DMS79 treated with DMSO at 0.1 percent for 48 hours (cell line): ENCODE data around the gene CD300LF.
A peak's percentile ranks its signal among the peaks of the same experiment; 100 is the strongest.

ENCODE experiments used
- DNase-seq: peaks from one replicate; lab custom pipeline; 2025; lab: John Stamatoyannopoulos, UW

CD300LF gene

DNA sequence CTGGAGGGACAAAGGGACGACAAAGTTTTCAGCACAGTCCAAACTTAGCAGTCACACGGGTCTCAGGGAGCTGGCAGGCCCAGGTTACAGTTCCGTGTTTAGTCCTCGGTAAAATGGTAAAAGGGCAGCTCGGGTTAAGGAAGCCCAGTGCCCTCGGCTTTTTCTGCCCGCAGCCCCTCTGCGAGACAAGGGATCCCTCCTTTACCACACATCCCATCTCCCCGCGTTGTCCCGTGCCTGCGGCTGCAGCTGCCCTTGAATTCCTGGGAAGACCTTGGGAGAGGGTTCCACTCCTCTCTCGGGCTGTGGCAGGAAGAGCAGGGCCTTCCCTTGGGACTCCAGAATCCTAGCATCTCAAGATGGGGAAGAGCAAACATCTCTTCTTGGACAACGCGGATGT, 17.1 kb upstream of the CD300LF start:
- no peak for DNase-seq

DNA sequence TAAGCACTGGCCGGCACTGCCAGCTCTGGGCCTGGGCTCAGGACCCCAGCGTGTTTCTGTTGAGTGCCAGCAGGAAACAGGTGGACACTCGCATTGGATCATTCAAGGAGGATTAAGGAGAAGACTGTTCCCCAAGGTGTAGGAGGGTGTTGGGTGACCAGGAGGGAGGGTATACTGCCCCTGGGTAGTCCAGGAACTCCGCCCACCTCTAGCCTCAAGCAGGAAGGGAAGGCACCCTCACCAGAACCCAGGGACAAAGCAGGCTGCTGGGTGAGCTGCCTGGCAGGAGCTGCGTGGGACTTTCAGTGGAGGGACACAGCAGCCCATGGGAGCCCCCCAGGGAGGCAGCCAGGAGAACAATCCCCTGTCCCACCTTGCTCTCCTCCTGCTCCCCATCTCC, 16.6 kb upstream of the CD300LF start:
- DNase-seq = no peak

DNA sequence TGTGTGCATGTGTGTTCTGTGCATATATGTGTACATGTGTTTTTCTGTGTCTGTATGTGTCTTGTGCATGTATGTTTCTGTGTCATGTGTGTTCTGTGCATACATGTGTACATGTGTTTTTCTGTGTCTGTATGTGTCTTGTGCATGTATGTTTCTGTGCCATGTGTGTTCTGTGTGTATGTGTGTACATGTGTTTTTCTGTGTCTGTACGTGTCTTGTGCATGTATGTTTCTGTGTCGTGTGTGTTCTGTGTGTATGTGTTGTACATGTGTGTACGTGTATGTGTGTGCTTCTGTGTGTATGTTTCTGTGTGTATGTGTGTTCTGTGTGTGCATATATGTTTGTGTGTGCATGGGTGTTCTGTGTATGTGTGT, 16.0 kb upstream of the CD300LF start:
- no peak for DNase-seq

DNA sequence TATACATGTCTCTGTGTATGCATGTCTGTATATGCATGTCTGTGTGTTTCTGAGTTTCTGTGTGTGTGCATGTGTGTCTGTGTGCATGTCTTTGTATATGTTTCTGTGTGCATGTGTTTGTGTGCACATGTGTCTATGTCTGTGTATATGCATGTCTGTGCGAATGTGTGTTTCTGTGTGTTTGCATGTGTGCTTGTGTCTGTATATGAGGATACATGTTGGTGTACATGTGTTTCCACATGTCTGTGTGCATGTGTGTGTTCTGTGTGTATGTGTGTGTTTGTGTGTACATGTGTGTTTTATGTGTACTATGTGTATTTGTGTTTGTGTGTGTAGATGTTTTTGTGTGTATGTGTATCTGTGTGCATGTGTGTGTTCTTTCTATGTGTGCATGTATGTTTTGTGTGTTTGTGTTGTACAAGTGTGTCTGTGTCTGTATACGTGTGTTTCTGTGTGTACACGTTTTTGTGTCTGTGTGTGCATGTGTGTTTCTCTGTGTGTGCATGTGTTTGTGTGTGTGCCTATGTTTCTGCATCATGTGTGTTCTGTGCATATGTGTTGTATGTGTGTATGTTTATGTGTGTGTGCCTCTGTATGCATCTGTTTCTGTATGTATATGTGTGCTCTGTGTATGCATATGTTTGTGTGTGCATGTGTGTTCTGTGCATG, 15.4 kb upstream of the CD300LF start:
- DNase-seq = no peak

DNA sequence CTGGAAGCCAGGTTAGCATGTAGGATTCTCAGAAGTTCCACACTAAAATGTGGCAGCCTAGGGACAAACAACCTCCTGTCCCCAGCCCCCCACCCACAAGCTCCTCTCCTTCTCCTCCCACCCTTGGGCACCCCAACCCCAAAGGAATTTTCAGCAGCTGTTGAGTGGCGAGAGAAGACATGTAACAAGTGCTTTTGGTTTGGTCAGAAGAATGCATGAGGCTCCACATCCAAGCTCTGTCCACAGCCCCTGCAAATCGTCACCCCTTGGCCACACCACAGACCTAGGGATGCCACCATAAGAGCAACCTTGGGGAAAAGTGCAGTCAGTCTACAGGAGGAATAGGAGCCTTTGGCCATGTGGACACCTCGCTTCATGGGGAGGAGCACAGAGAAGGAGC, 12.4 kb upstream of the CD300LF start:
- DNase-seq = no peak

DNA sequence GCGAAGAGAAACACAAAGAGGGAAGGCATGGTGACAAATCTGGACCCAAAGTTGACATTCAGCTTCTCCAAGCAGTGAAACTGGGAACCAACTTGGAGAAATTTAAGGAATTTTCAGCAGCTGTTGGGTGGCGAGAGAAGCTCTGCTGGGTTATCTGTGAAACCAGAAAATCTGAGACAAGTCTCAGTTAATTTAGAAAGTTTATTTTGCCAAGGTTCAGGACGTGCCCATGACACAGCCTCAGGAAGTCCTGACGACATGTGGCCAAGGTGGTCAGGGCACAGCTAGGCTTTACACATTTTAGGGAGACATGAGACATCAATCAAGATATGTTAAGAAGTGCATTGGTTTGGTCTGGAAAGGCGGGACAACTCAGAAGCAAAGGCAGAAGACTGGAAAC, 11.2 kb upstream of the CD300LF start:
- DNase-seq = no peak

DNA sequence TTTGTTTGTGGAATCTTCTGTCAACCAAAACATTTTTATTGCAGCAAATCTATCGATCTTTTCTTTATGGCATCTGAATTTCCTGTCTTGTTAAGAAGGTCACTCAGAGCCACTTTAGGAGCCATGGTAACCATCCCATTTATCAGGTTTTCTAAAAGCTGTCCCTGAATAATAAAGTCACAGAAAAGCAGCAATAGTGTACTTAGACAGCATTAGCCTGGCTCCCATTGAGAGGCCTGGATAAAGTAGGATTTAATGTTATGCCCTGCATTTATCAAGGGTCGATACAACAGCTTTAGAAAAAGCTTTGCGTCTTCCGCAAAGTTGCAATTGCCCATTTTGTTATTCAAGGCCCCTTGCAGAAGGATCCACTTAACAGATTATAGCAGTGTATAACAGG, 10.1 kb upstream of the CD300LF start:
- DNase-seq = no peak

DNA sequence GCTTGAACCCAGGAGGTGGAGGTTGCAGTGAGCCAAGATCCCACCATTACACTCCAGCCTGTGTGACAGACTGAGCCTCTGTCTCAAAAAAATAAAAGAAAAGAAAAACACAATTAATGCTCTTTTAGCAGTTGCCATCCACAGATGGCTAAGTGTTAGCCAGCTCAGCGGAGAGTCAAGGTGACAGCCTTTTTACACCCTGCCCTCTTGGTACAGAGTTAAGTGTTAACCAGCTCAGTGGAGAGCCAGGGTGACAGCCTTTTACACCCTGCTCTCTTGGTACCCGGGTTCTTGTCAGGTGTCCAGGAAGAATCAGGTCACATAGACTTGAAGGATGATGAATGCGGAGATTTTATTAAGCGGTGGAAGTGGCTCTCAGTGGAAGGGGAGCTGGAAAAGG, 7.8 kb upstream of the CD300LF start:
- no peak for DNase-seq

DNA sequence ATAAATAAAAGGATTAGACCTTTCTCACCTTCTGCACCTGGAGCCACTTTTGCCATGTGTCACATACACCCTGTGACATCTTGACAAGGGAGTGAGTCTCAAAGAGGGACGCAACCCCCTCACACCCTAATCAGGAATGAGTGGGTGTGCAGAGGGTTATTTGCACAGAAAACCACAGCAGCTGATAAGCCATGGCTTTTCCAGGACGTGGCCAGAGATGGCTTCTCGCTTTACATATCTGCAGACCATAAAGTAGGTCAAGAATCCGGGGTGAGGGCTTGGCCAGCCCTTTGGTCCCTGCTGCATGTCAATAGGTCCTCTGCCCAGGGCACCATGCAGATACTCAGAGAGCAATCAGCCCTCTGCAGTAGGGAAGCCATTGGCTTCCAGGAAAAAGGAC, 2.4 kb upstream of the CD300LF start:
- no peak for DNase-seq

DNA sequence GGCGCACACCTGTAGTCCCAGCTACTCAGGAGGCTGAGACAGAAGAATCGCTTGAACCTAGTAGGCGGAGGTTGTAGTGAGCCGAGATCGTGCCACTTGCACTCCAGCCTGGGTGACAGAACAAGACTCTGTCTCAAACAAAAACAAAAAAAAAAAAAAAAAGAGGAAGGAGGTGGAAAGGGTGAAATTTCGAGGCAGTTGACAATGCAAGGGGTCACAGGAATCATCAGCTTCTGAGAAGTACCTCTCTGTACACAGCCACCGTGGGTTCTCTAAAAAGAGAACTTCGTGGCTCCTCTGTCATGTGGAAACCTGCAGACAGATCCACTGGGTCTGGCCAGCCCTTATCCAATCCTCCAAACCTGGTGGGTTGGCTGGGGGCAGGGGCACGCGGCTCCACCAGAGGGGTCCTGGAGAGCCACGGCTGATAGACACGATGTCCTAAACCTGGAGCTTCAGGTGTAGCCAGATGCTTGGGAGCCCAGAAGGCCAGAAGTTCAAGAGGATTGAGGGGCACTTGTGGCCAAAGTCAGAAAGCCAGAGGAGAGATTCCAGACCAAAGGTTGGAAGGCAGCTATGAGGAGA, 540 bp upstream of the CD300LF start:
- DNase-seq = no peak

DNA sequence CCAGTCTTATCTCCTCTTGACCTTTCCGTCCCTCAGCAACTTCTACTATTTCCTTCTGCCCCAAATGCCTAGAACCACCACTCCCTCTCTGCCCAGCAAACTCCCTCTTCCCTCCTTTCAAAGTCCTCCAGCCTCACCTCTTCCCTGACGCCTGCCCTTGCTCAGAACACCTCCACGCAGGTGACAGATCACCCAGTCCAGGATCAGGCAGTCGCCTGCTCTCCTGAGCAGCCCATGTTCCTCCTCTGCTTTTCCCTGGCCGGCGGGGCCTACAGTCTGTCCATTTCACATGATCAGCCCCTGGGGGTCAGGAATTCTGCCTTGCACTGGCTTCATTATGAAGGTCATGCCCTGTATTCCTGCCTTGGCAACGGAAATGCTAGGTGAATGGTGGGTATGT, 422 bp downstream of the CD300LF start:
- no peak for DNase-seq

DNA sequence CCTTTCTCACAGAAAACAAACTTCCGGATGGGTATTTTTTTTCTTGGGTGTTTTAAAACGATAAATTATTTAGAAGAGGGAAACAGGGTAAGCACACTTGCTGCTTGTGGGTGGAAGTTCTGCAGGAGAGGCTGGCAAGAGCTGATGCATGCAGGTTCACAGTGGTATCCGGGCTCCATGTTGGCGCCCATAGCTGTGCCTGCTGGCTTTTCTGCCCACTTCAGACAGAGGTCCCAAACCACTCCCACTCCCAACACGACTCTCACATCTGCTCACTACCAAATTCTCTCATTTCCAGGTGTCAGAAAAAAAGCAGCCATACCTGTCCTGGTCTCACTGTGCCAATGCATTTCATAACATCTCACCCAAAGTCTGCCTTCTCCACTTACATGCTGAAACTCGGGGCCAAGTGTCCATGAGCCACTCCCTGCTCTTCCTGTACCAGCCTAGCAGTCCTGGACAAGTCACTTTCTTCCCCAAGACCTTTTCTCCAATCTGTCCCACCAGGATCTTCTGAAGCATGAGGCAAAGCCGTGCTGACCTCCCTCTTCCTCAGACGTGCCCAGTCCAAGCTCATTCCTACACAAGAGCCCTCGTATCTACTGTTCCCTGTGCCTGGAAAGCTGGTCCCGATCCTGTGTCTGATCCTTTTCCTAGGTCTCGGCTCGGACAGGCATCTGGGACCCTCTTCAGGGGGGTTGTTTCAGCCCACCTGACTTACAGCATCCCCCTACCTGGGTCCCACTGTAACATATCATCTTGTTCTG, 1.5 kb downstream of the CD300LF start:
- no peak for DNase-seq

DNA sequence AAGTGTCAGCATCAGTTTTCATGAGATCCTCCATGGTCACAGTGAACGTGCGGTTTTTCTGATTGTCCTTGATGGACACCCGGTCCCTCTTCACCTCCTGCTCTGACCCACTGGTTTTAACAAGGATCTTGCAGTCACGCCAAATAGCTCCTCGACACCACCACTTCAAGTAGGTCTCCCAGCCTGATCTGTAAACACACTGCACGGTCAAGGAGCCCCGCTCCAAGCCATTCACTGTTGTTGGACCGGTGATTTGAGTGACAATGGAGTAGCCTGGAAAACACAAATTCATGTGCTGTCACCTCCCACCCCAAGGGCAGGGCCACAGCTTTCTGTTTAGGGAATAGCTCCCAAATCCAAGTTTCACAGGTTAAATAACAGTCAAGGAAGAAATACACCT, 8.2 kb downstream of the CD300LF start:
- peak; percentile 18 for DNase-seq

DNA sequence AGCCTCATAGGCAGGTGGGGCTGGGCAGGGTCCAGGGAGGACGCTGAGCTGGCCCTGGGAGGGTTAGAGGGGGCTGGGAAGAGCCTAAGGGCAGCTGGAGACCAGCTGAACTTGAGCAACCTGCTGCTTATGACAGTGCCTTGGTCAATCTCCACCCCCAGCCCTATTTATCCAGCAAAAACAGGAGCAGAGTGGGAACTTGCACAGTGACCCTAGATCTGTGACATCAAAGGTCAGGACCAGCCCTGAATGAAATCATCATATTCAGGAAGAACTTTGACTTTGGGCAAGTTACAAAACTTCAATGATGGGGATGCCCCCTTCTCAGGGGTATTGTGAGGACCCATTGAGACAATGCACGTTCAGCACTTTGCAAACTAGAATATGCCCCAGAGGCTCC, 9.4 kb downstream of the CD300LF start:
- DNase-seq = no peak

DNA sequence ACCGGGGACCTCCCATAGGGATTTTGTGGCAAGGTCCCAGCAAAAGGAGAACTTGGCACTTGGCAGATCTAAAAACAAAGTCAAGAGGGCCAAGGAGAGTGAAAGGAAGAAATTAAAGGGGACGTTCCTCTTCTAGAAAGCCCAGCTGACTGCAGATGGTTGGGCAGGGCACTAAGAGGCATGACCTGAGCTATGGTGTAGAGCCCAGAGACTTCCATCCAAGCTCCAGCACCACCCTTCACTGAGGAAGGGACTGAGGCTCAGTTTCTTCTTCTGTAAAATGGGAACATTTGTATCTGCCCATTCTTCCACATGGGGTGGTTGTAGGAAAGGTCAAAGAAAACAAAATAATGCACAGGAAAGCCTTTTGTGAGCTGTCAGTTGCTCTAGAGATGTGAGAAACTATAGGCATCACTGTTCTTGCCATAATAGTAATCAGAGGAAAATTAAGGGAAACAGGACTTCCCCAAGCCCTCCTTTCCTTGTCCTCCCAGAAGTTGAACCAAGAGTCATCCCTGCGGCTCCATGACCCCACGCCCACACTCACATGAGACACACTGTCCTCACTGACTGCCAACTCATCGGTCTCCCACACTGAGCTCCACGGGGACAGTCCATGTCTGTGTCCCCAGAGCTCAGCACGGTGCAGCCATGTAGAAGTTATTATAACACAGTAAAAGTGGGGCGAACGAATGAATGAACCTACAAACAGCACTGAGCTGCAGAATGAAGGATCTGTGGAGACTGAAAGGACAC, 10.4 kb downstream of the CD300LF start:
- DNase-seq = no peak

DNA sequence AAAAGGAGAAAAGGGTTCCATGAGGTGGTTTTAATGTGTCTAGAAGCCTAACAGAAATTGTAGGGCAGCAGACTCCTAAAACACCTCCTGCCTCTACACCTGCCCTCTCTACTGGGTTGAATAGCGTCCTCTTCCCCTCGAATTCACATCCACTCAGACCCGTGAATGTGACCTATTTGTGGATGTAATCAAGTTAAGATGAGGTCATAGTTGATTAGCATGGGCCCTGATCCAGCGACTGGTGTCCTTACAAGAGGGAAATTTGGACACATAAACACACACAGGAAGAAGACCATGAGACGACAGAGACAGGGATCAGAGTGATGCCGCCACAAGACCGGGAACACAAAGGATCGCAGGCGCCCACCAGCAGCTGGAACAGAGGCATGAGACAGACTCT, 13.5 kb downstream of the CD300LF start:
- no peak for DNase-seq

DNA sequence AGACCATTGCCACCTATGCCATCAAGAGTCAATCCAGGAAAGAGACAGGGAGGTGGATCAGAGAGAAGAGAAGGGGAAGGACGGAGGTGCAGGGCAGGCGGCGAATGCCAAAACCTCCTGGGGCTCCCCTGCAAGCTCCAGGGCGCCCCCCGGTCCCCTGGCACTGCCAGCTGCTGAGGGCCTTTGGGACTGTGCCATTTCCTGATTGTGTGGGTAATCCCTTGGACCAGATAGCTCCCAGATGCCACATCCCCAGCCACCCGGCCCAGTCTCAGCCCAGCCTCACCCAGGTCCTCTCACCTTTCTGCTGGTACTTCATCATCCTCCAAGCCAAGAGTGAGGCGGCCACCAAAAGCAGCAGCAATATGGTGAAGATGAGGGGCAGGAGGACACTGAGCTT, 14.7 kb downstream of the CD300LF start:
- DNase-seq = no peak

DNA sequence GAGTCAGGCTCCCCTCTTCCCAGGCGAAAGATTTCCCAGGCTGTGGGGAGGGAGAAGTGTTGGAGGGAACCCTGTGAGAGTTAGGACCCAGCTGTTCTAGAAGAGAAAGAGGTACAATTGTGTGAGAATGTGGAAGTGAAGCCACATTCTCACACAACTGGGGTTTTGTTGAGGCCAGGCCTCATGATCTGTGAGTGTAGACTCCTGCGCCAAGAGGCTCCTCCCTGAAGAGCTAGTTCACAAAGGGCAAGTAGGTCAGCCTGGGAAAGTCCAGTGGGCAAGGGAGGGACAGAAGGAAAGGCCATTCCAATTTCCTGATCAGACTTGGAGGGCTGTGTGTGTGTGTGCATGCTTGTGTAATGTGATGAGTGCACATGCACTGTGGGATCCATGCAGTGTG, 15.2 kb downstream of the CD300LF start:
- no peak for DNase-seq

DNA sequence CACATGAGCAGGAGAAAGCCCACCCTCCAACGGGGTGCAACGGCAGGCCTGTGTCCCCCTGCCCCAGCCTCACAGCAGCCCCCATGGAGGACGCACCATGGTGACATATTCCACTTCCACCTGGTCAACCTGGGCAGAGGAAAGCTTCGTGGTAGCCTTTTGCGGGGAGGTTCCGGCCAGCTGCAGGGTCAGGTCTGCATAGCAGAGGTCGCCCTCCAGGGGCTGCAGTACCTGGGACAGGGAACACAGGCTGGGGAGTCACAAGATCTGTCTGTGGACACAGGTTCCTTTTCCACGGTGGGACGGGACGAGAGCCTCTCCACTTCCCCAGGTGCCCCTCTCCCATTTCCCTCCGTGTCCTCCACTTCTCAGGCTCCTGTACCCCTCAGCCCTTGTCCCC, 17.1 kb downstream of the CD300LF start:
- no peak for DNase-seq

DNA sequence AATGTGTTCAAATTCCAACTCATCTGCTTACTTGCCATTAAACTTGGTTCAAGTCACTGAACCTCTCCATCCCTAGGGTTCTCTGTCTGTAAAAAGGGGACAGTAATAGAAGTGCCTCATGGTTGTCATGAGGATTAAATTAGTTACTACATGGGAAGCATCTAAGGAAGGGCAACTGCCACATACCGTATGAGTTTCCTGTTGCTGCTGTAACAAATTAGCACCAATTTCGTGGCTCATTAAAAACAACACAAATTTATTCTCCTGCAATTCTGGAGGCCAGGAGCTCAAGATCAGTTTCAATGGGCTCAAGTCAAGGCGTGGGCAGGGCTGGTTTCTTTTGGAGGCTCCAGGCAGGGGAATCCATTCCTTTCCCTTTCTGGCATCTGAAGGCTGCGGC, 18.6 kb downstream of the CD300LF start:
- no peak for DNase-seq

DNA sequence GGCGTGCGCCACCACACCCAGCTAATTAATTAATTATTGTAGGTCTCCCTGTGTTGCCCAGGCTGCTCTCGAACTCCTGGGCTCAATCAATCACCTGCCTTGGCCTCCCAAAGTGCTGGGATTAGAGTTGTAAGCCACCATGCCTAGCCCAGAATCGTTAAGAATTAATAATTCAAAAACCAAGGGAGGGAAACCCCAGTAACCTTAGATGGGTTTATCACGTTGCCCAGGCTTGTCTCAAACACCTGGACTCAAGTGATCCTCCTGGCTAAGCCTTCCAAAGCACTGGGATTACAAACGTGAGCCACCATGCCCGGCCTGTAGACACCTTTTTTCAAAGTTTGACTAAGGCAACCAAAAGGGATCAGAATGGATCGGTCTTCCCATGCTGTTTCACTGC, 21.6 kb downstream of the CD300LF start:
- DNase-seq = no peak

DNA sequence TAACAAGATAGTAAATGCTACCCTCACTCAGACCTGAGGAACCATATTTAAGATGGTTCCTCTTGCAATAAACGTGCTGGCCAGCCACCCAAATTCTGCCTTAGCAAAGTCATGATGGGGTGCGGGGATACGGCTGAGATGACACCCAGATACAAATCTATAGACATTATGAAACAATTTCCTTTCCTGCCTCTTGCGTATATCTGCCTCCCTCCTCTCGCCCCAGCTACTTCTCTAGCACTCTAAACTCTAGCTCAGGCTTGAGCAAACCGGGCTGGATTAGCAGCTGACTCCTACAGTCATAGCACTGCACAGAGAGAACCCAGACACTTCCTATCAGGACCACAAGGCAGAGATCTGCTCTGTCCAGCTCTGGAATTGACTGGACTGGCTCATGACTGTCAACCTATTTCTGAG, 22.3 kb downstream of the CD300LF start:
- no peak for DNase-seq

DNA sequence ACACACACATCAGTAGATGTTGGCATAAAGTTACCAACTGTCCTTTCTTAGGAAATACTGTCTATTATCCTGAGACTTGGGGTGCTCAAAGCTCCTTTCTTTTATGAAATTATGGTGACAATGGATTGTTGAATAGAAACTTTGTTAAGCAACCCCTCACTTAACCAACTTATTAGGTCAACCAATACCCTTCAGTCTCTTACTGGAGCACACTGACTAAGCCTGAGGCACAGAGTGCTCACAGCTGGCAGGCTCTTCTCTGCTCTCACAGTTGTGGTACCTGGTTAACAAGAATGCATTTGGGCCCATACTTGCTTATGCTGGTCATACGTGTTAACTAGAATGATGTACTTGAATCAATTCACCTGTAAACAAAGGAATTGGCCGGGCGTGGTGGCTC, 24.8 kb downstream of the CD300LF start:
- DNase-seq = no peak
